ENCODE results near the gene ZMAT5. TPM values are rescaled to one million over a fixed set of nuclear protein-coding genes. Genes with fewer than 3 reads are reported as not detected.

Gene ZMAT5
- total RNA-seq, 1 donor from 2014 or later = 22.6 TPM

DNA sequence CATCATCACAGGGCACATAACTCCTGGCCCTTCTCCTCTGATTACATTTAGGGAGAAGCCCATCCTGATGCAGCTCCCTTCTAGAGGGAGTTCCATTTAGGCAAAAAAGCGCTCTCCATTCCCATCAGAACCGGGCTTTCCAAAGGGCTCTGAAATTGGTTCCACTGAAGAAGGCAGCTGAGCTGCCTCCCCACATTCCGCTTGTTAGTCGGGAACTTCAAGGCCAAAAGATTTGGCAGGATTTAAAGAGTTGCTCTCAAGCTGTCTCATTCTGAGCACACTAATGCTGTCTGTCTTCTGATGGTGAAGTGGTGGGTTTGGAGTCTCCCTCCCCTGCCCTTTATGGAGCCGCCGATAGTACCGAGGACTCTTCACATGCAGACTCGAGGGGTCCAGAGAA, 73.6 kb downstream of the ZMAT5 start:
- Mint-ChIP-seq H3K27ac (no peak overlapping the region), H3K36me3 (ENCODE audit: low read depth) (peaks cover 62% of the 10 kb centered on the region), H3K27me3 (no peaks in the 10 kb centered on the region), H3K4me3 (no peak overlapping the region), H3K4me1 (no peaks in the 10 kb centered on the region), H3K9me3 (no peaks in the 10 kb centered on the region)
- ChIA-PET POLR2A (interaction anchor here (1.0 kb wide), 1 partner anchor 14 kb away, joined by 3 read pairs; no protein-coding TSS in a partner anchor), CTCF (no interaction called here)
- ATAC-seq (ENCODE audit: low read depth) = no peak
- DNase-seq = no peak
- TF ChIP-seq, protein P1, sequence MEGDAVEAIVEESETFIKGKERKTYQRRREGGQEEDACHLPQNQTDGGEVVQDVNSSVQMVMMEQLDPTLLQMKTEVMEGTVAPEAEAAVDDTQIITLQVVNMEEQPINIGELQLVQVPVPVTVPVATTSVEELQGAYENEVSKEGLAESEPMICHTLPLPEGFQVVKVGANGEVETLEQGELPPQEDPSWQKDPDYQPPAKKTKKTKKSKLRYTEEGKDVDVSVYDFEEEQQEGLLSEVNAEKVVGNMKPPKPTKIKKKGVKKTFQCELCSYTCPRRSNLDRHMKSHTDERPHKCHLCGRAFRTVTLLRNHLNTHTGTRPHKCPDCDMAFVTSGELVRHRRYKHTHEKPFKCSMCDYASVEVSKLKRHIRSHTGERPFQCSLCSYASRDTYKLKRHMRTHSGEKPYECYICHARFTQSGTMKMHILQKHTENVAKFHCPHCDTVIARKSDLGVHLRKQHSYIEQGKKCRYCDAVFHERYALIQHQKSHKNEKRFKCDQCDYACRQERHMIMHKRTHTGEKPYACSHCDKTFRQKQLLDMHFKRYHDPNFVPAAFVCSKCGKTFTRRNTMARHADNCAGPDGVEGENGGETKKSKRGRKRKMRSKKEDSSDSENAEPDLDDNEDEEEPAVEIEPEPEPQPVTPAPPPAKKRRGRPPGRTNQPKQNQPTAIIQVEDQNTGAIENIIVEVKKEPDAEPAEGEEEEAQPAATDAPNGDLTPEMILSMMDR (IDR thresholded peaks at IDR 0.05) = no peak
- intact Hi-C loops (cut with micrococcal nuclease) = no loop called here

DNA sequence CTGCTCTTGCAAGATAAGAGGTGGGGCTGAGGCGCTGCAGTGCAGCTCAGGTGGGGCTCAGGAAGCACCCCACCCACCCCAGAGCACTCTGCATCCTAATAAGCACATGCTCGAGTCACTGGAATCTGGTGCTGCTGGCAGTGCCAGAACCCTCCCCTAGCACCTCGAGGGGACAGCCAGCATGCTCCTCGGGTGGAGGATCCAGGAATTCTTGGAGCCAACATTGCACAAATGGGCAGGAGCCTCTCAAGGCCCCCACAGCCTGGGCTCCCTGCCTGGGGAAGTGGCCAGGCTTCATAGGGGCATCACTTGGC, 74.5 kb downstream of the ZMAT5 start:
- Mint-ChIP-seq H3K36me3 (ENCODE audit: low read depth) (peaks cover 60% of the 10 kb centered on the region), H3K9me3 (no peaks in the 10 kb centered on the region), H3K27ac (no peak overlapping the region), H3K4me1 (no peaks in the 10 kb centered on the region), H3K4me3 (no peak overlapping the region), H3K27me3 (no peaks in the 10 kb centered on the region)
- CTCF ChIA-PET = interaction anchor here (5.0 kb wide), 1 partner anchor 312 kb away, joined by 43 read pairs; no protein-coding TSS in a partner anchor
- DNase-seq (no peak), ATAC-seq (ENCODE audit: low read depth) (no peak)
- POLR2A ChIA-PET = no interaction called here
- TF ChIP-seq, protein P1 (IDR thresholded peaks at IDR 0.05) = no peak
- intact Hi-C loops (cut with micrococcal nuclease) = no loop called here

DNA sequence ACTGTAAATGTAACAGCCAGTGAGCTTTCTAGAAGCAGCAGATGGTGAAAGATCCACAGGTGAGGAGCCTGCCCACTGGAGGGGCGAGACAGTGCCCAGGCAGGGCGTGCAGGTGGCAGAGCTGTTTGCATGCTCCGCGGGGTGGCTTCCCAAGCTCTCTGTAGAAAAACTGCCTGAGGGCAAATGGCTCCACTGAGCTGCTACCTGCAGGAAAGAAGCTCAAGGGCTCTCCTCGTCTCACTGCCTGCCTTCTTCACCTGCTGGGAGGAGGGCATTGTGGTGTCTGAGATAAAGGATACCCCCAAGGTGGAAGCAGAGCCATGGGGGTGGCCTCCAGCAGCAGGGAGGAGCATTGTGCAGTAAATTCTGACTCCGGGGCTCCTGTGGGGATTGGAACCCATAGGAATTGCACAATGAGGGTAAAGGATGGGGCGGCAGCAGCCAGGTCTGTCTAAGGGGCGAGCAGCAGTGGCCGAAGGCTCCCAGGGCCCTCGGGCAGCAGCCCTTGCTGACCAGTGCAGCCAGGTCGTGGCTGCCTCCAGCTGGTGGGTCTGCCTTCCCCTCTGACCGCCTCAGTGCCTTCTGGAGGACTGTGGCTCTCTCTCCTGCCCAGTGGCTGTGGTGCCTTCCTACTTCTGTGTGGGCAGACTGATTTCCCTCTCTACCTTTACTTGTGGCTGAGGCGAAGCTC, 75.0 kb downstream of the ZMAT5 start:
- H3K9me3 Mint-ChIP-seq = no peaks in the 10 kb centered on the region
- no peak for ATAC-seq (ENCODE audit: low read depth)
- intact Hi-C loops (cut with micrococcal nuclease) = loop anchor here (2.0 kb wide), 1 partner anchor 397 kb away; no protein-coding TSS in a partner anchor
- no peaks in the 10 kb centered on the region for H3K4me1 Mint-ChIP-seq
- no peaks in the 10 kb centered on the region for H3K27me3 Mint-ChIP-seq
- H3K36me3 Mint-ChIP-seq (ENCODE audit: low read depth) = peaks cover 60% of the 10 kb centered on the region
- H3K4me3 Mint-ChIP-seq = no peak overlapping the region
- H3K27ac Mint-ChIP-seq = no peak overlapping the region
- no peak for DNase-seq
- ChIA-PET CTCF (interaction anchor here (5.0 kb wide), 1 partner anchor 313 kb away, joined by 43 read pairs; no protein-coding TSS in a partner anchor), POLR2A (no interaction called here)
- TF ChIP-seq, protein P1 (IDR thresholded peaks at IDR 0.05) = no peak

DNA sequence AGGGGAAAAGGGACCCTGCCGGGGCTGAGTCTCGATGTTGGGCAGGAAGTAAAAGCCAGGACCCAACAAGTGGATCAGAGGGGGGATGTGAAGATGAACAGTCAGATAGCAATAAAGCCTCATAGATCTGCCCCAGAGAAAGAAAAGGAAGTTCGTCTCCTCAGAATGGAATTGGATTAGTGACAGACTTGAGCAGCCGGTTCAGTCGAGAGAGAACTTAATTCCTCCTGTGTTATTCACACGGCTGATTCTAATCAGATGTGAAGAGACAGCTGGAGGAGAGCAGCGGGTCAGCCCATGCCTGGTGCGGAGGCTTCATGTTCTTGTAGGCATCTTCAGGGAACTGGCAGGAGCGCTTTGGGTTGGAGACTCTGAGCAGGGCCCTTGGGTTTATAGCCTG, 76.3 kb downstream of the ZMAT5 start:
- Mint-ChIP-seq H3K36me3 (ENCODE audit: low read depth) (peaks cover 57% of the 10 kb centered on the region), H3K9me3 (no peaks in the 10 kb centered on the region), H3K27me3 (no peaks in the 10 kb centered on the region), H3K4me1 (no peaks in the 10 kb centered on the region), H3K4me3 (no peak overlapping the region), H3K27ac (no peak overlapping the region)
- ATAC-seq (ENCODE audit: low read depth) = no peak
- CTCF ChIA-PET = interaction anchor here (1.3 to 5.0 kb wide), 2 partner anchors 314 to 398 kb away, joined by 9 to 43 read pairs; no protein-coding TSS in a partner anchor
- TF ChIP-seq, protein P1 (IDR thresholded peaks at IDR 0.05) = no peak
- POLR2A ChIA-PET = no interaction called here
- DNase-seq = no peak
- intact Hi-C loops (cut with micrococcal nuclease) = loop anchor here (1.0 to 2.0 kb wide), 2 partner anchors 315 to 398 kb away; no protein-coding TSS in a partner anchor

DNA sequence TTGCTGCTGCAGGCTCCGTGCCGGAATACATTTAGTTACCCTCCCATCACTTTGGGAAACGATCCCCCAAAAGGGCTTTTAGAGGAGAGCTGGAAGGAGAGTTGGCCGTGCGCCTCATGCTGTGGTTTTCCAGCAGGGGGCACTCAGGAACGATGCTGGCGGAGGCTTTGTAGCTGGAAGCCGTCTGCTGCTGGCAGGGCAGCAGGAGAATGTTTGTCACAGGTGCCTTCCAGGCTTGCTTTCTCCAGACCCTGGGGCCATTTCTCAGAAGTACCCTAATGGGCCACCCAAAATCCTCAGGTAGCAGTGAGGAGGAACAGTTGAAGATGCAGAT, 77.0 kb downstream of the ZMAT5 start:
- ChIA-PET POLR2A (no interaction called here), CTCF (interaction anchor here (0.9 to 5.0 kb wide), 4 partner anchors 13 to 399 kb away, joined by 3 to 43 read pairs (median 6); no protein-coding TSS in a partner anchor)
- Mint-ChIP-seq H3K27me3 (no peaks in the 10 kb centered on the region), H3K4me1 (no peaks in the 10 kb centered on the region), H3K36me3 (ENCODE audit: low read depth) (peaks cover 56% of the 10 kb centered on the region), H3K4me3 (no peak overlapping the region), H3K27ac (no peak overlapping the region), H3K9me3 (no peaks in the 10 kb centered on the region)
- ATAC-seq (ENCODE audit: low read depth) (no peak), DNase-seq (no peak)
- TF ChIP-seq, protein P1 (IDR thresholded peaks at IDR 0.05) = no peak
- intact Hi-C loops (cut with micrococcal nuclease) = loop anchor here (1.0 to 2.0 kb wide), 2 partner anchors 315 to 399 kb away; no protein-coding TSS in a partner anchor

All from activated B cell treated with CpG ODN at 0.5 μM for 24 hours (primary cell).